Forelimb muscle (tissue), 1 donor: ENCODE data around the gene PLEK. TPM values are rescaled to one million over a fixed set of nuclear protein-coding genes. Genes with fewer than 3 reads are reported as not detected.
"Not testable (repeated sequence)": the region's sequence is repeated elsewhere in the genome, so short reads cannot be mapped to it uniquely, and the experiment has no call there.

Experiments used
- DNase-seq: peaks from one replicate; pipeline ENCODE4 v3.0.0-alpha.2; 2013; ENCODE audit warnings: low read depth
- polyA plus RNA-seq: library from polyadenylated mRNA; unstranded; fragments of 120-200 nt; gene quantifications from one replicate; pipeline ENCODE4 v1.2.1, GENCODE V29; 2013; ENCODE audit not compliant: insufficient read length

The PLEK gene
- polyA plus RNA-seq, 1 donor = 4.1 TPM

- no peak for DNase-seq
Observed at GRCh38 chr2:68352651-68353391, 12.3 kb upstream of the PLEK start.

- DNase-seq = no peak
Observed at GRCh38 chr2:68356599-68357239, 8.4 kb upstream of the PLEK start.

- DNase-seq = no peak
Observed at GRCh38 chr2:68357605-68358337, 7.3 kb upstream of the PLEK start.

GRCh38 chr2:68359889-68360288 lies 5.2 kb upstream of the PLEK start:
- no peak for DNase-seq

GRCh38 chr2:68362069-68362468 lies 3.0 kb upstream of the PLEK start:
- DNase-seq = no peak

GRCh38 chr2:68362749-68363148 lies 2.3 kb upstream of the PLEK start:
- DNase-seq = no peak

GRCh38 chr2:68363721-68364120 lies 1.4 kb upstream of the PLEK start:
- DNase-seq = no peak

- DNase-seq = no peak
Observed at GRCh38 chr2:68366083-68366560, 1.0 kb downstream of the PLEK start.

- DNase-seq = no peak
Observed at GRCh38 chr2:68367953-68368653, 3.0 kb downstream of the PLEK start.

- no peak for DNase-seq
Observed at GRCh38 chr2:68368654-68369336, 3.7 kb downstream of the PLEK start.

GRCh38 chr2:68369337-68369734 lies 4.3 kb downstream of the PLEK start:
- no peak for DNase-seq

GRCh38 chr2:68371138-68371537 lies 6.1 kb downstream of the PLEK start:
- no peak for DNase-seq

- no peak for DNase-seq
Observed at GRCh38 chr2:68371581-68371980, 6.5 kb downstream of the PLEK start.

GRCh38 chr2:68372485-68372884 lies 7.4 kb downstream of the PLEK start:
- no peak for DNase-seq

- DNase-seq = no peak
Observed at GRCh38 chr2:68374184-68374583, 9.1 kb downstream of the PLEK start.

- DNase-seq = no peak
Observed at GRCh38 chr2:68375582-68375981, 10.5 kb downstream of the PLEK start.

GRCh38 chr2:68377137-68377780 lies 12.2 kb downstream of the PLEK start:
- DNase-seq = no peak

- DNase-seq = not testable (repeated sequence)
Observed at GRCh38 chr2:68378779-68379178, 13.7 kb downstream of the PLEK start.

GRCh38 chr2:68379184-68379708 lies 14.2 kb downstream of the PLEK start:
- no peak for DNase-seq

- no peak for DNase-seq
Observed at GRCh38 chr2:68383778-68384177, 18.7 kb downstream of the PLEK start.
